Glutamatergic neuron (in vitro differentiated cells): Measurements from ENCODE around the gene ATIC. TPM values are rescaled to one million over a fixed set of nuclear protein-coding genes. Genes with fewer than 3 reads are reported as not detected.

Experiments
- DNase-seq: peaks from one replicate; pipeline ENCODE4 v3.0.0; 2022
- H3K27ac Mint-ChIP-seq: one replicate; pipeline ENCODE4 v1.8.0; 2020; ENCODE audit warnings: mild to moderate bottlenecking, mixed read lengths, inconsistent platforms; ENCODE audit not compliant: unreplicated experiment
- H3K27me3 Mint-ChIP-seq: one replicate; pipeline ENCODE4 v1.8.0; 2020; ENCODE audit warnings: mild to moderate bottlenecking, moderate library complexity, mixed read lengths, inconsistent platforms; ENCODE audit not compliant: unreplicated experiment
- H3K36me3 Mint-ChIP-seq: one replicate; pipeline ENCODE4 v1.8.0; 2020; ENCODE audit warnings: mild to moderate bottlenecking, mixed read lengths, inconsistent platforms; ENCODE audit not compliant: unreplicated experiment
- H3K4me1 Mint-ChIP-seq: one replicate; pipeline ENCODE4 v1.8.0; 2020; ENCODE audit warnings: mild to moderate bottlenecking, low read depth, mixed read lengths, inconsistent platforms; ENCODE audit not compliant: unreplicated experiment
- H3K4me3 Mint-ChIP-seq: one replicate; pipeline ENCODE4 v1.8.0; 2020; ENCODE audit warnings: mild to moderate bottlenecking, mixed read lengths, inconsistent platforms; ENCODE audit not compliant: unreplicated experiment
- H3K9me3 Mint-ChIP-seq: one replicate; pipeline ENCODE4 v1.8.0; 2020; ENCODE audit warnings: mild to moderate bottlenecking, moderate library complexity, mixed read lengths, inconsistent platforms; ENCODE audit not compliant: unreplicated experiment
- CTCF ChIP-seq: fragments of 200-600 bp; sonication (generic); IDR thresholded peaks from one replicate; pipeline ENCODE4 v1.5.0; 2021; ENCODE audit not compliant: partially characterized antibody, unreplicated experiment
- total RNA-seq: library from RNA; stranded (reverse); fragmentation: NEBNext Ultra II Directional; extraction: Animal tissue kit (Norgen Biotek cat#: 25700); gene quantifications from one replicate; pipeline ENCODE4 v1.2.1, GENCODE V29; 2021; ENCODE audit not compliant: unreplicated experiment

Gene ATIC
- total RNA-seq, 1 donor from 2014 or later = 51.5 TPM

DNA sequence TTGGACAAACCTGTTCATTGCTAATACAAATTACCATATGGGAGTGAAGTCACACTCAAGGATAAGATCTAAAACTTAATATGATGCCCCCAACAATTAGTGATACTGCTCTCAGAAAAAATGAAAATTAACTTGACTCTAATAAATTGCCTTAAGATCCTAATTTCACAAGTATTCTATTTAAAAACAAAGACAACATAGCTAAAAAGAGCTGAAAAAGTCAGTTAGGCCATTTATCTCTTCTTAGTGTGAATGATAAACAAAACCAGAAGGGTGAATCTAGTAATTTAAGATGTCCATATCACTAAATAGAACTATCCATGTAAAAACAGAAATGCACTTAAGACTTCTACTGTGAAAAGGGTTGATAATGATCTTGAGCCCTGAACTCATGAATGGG lies 70.6 kb downstream of the ATIC start:
- Mint-ChIP-seq H3K36me3 (no peaks in the 10 kb centered on the region), H3K27me3 (no peaks in the 10 kb centered on the region), H3K27ac (no peak overlapping the region), H3K9me3 (peaks cover 1% of the 10 kb centered on the region), H3K4me3 (no peak overlapping the region), H3K4me1 (no peaks in the 10 kb centered on the region)
- no peak for TF ChIP-seq CTCF
- no peak for DNase-seq

- no peak for DNase-seq
These were observed 71.9 kb downstream of the ATIC start for GRCh38 chr2:215383652-215384279.

GRCh38 chr2:215384710-215385109 lies 72.9 kb downstream of the ATIC start:
- Mint-ChIP-seq H3K36me3 (no peaks in the 10 kb centered on the region), H3K27me3 (no peaks in the 10 kb centered on the region), H3K27ac (no peak overlapping the region), H3K9me3 (peaks cover 1% of the 10 kb centered on the region), H3K4me3 (no peak overlapping the region), H3K4me1 (no peaks in the 10 kb centered on the region)
- no peak for DNase-seq
- TF ChIP-seq CTCF = no peak

More at GRCh38 chr2:215383652-215384279, 71.9 kb downstream of the ATIC start:
- H3K27me3 Mint-ChIP-seq = no peaks in the 10 kb centered on the region
- no peaks in the 10 kb centered on the region for H3K4me1 Mint-ChIP-seq
- H3K27ac Mint-ChIP-seq = no peak overlapping the region
- H3K9me3 Mint-ChIP-seq = peaks cover 1% of the 10 kb centered on the region
- no peaks in the 10 kb centered on the region for H3K36me3 Mint-ChIP-seq
- H3K4me3 Mint-ChIP-seq = no peak overlapping the region
- TF ChIP-seq CTCF = no peak

GRCh38 chr2:215386566-215386965 lies 74.7 kb downstream of the ATIC start:
- H3K27me3 Mint-ChIP-seq = no peaks in the 10 kb centered on the region
- H3K36me3 Mint-ChIP-seq = no peaks in the 10 kb centered on the region
- peaks cover 1% of the 10 kb centered on the region for H3K9me3 Mint-ChIP-seq

More at GRCh38 chr2:215386566-215386965, 74.7 kb downstream of the ATIC start:
- no peak overlapping the region for H3K27ac Mint-ChIP-seq
- no peaks in the 10 kb centered on the region for H3K4me1 Mint-ChIP-seq
- no peak overlapping the region for H3K4me3 Mint-ChIP-seq
- no peak for TF ChIP-seq CTCF
- no peak for DNase-seq
